Measurements from ENCODE around the gene MASP1.
"Not testable (repeated sequence)": the region's sequence is repeated elsewhere in the genome, so short reads cannot be mapped to it uniquely, and the experiment has no call there.

MASP1 gene

DNA sequence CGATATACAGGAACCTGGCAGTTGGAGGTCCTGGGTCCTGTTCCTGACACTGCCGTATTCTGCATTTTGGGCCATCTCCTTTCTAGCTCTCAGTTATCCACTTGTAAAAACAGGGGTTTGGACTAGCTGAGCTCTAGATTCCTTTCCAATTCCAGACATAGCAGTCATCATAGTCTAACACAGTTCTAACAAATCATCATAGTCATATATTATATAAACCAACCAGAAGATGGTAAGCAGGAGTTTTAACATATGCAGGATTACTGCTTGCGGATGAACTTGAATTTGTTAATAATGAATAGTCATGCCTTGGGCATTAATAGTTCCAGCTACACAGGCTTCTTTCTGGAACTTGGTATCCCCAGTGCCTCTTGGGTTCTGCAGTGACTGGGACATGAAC is 26.6 kb downstream of the MASP1 start:
- no peak for DNase-seq

DNA sequence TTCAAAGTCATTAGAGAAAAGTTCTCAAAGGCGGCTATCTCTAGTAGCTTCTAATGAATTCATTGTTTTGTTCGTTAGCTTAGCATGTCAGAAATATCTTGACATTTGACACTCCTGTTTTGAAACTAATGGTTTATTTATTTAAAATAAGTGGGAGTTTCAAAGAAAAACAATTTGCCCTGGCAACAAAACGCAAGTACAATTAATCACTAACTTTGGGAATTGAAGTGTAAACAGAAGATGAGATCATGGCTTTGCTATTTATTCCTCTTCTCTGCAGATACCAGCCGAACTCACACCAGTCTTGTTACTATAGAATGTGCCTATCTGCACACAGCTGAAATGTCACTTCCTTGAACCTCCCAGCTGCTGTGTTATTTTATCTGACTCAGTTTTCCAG is 27.5 kb downstream of the MASP1 start:
- no peak for DNase-seq

- no peak for DNase-seq
Observed at GRCh38 chr3:187263270-187263669, 28.3 kb downstream of the MASP1 start.

DNA sequence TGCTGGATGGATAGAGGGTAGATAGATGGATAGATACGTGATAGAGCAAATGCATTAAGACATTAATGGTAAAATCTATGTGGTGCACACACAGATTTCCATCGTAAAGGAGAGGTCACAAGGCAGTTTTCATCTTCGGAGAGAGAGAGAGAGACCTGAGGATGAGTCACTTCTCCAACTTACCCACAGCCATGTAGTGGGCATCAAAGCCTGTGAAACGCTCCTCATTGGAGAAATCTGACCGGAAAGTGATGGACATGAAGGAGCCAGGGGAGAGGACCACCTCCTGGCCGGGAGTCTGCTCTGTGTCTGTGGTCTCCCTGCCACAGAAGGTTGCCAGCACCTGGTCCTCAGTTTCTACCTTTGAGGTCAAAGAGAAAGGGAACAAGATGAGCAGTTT is 29.2 kb downstream of the MASP1 start:
- DNase-seq = no peak

- no peak for DNase-seq
Observed at GRCh38 chr3:187261541-187261969, 30.0 kb downstream of the MASP1 start.

GRCh38 chr3:187259171-187259570 is 32.4 kb downstream of the MASP1 start:
- no peak for DNase-seq

- DNase-seq = no peak
Observed at GRCh38 chr3:187257992-187258692, 33.4 kb downstream of the MASP1 start.

- no peak for DNase-seq
Observed at GRCh38 chr3:187257471-187257870, 34.1 kb downstream of the MASP1 start.

DNA sequence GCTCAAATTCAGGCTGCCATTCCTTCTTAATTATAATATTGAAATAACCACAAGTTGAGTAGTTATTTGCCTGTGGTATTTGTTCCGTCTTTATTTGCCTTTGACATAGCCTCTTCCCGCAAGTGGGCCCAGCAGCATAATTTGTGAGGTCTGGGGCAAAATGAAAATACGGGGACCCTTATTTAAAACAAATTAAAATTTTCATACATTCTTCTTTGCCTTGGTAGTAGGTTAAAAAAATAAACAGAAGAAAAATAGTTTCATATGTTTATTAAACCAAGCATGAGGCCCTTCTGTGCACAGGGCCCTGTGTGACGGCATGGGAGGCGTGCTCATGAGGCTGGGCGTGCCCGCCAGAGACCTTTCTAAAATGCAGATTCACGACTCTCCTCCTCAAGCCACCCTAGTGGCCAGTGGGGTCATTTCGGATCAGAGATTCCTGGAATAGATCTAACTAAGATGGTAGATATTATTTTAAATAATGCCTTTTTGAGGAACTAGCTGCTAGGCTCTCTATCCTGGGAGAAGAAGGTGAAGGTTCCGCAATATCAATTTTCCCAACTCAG is 35.4 kb downstream of the MASP1 start:
- no peak for DNase-seq

DNA sequence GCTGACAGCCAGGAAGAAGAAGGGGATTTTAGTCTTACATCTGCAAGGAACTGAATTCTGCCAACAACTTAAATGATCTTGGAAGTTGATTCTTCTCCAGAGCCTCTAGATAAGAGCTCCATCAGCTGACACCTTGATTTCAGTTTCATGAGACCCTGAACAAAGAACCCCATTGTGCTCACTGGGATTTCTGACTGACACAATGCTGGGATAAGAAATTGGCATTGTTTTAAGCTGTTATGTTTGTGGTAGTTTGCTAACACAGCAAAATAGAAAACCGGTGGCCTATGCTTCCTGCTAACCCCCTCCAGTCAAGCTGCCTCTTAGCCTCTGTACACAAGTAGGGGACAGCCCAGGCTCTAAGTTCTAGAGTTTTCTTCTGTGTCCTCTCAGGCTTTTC is 36.2 kb downstream of the MASP1 start:
- DNase-seq = no peak

- no peak for DNase-seq
Observed at GRCh38 chr3:187252311-187252710, 39.2 kb downstream of the MASP1 start.

- DNase-seq = no peak
Observed at GRCh38 chr3:187251599-187251998, 39.9 kb downstream of the MASP1 start.

DNA sequence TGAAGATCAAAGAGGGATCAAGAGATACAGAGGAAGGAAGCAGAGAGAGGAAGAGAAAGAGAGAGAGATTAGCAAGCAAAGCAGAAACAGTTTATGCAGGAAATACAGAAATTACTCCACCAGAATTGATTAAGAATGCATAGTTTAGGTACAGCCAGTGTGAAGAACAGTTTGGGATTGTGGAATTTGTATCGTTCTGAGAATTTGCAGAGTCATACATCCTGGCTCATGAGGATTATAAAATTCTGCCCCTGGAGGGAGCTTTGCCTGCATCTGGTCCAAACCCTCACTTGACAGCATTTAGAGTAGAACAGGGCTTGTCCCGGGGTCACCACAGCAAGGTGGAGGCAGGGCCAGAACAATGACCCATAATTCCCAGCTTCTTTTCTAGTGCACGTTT is 44.1 kb downstream of the MASP1 start:
- DNase-seq = peak; percentile 35

- no peak for DNase-seq
Observed at GRCh38 chr3:187243933-187244524, 47.5 kb downstream of the MASP1 start.

- no peak for DNase-seq
Observed at GRCh38 chr3:187242900-187243299, 48.6 kb downstream of the MASP1 start.

GRCh38 chr3:187242435-187242834 is 49.1 kb downstream of the MASP1 start:
- no peak for DNase-seq

- DNase-seq = not testable (repeated sequence)
Observed at GRCh38 chr3:187238835-187239234, 52.7 kb downstream of the MASP1 start.

DNA sequence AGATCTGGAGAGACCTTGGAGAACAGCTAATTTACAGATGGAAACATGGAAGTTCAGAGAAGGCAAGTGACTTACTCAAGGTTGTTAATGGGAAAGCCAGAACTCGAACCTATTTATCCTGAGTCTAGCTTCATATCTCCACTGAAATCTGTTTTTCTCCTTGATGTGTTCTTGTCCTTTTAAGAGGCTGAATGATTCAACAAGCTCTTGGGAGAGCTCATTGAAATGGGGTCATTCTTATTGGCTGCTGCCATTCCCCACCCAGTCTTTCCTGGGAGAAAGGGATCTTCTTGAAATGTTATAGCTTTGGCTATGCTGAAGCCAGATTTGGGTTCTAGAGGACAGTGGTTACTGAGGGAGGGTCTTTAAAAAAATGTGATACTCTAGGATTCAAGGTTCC is 53.3 kb downstream of the MASP1 start:
- no peak for DNase-seq

DNA sequence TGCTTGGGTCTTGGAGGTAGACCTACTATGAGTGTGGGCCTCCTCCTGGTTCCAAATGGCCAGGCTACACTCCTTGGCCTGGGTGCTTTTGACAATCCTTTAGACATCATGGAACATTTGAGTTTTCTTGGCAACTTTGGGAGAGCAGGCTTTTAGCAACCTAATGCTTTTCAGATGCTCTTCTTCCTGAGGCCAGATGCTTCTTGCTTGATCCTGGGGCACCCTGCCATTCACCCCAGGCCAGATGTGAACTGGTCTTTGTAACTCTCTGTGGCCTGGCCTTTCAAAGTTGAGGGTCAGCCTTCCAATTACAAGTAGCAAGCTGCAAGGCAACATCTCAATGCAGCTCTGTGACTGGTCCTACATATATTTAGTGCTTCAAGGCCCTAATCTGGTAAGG is 53.8 kb downstream of the MASP1 start:
- no peak for DNase-seq

- no peak for DNase-seq
Observed at GRCh38 chr3:187236962-187237361, 54.6 kb downstream of the MASP1 start.

DNA sequence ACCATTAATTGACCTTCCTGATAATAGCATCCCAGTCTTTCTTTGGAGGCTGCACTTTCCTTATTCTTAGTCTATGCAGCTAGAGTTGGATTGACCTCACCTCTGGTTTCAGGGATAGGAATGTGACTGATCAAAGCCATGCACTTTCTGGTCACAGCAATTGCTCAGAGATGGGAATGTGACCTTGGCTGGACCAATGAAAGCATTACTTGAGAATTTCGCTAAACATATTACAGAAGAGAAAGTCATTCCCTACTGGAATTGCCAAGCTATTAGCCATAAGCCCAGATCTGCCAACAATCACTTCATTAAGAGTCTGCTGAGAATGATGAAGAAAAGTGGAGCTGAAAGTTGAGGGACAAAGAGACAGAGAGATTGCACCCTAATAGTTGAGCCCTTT is 61.5 kb downstream of the MASP1 start:
- DNase-seq = no peak

DNA sequence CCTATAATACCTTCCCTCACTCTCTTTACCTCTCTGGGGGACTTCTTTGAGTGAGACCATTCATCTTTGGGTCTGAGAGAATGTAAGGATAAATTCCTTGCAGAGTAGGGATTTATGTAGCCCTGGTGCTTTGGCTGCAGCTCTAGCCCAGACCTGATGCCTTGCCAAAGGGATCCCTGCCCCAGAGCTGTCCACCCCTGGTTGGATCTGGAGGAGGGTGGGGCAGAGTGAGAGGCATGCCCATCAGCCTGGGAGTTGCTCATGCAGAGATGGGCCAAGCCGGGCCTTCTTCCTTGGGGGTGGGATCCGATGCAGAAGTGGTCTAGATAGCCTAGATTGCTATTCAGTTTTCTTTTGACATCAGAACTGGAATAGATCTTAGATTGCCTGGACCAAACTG is 62.8 kb downstream of the MASP1 start:
- no peak for DNase-seq

GRCh38 chr3:187227658-187228258 is 63.8 kb downstream of the MASP1 start:
- no peak for DNase-seq

DNA sequence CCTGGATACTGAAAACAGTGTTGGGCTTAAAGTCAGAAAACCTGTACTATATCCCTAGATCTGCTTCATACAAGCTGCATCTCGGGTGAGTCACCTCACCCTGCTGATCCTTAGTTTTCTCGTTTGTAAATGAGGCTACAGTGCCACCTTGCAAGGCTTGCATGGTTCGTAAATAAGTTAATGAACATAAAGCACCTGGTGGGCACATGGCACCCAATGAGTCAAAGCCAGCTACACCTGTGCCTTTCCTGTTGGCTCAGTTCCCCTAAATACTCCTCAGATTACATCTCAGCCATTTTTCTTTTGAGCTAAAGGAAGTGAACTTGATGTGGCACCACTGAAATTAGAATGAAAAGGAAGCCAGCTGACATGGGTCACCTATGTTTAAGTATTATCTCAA is 67.7 kb downstream of the MASP1 start:
- DNase-seq = no peak
